ENCODE data around the gene SYT2.
"Not testable (repeated sequence)": the region's sequence is repeated elsewhere in the genome, so short reads cannot be mapped to it uniquely, and the experiment has no call there.

The SYT2 gene

DNA sequence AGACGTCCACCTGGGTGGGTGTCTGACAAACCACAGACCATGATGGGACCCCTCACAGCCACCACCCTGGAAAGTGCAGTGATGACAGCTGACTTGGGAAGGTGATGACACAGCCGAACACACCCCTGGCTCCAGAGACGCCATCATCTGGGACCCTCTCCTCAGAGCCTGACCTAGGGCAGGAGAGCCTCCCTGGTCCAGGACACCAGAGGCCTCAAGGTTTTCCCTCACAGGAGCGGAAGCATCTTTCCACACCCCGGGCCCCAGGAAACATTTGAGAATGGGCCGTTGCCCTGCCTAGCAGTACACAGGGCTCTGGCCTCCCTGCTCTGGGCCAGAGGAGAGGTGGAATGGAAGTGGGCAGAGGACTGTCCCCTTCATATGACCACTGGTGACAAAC is 79.7 kb downstream of the SYT2 start:
- H3K27ac ChIP-seq (replicated peaks), result no peak overlapping the region
- H3K4me3 ChIP-seq (replicated peaks; ENCODE audit: insufficient read depth, low read length), result no peak overlapping the region
- DNase-seq (ENCODE audit: low read depth in 1 of 2, low spot score in 1 of 2), result no peak
- no peak for TF ChIP-seq SPI1 (IDR thresholded peaks at IDR 0.05; ENCODE audit: borderline replicate concordance, low read depth)
- TF ChIP-seq, protein P1, sequence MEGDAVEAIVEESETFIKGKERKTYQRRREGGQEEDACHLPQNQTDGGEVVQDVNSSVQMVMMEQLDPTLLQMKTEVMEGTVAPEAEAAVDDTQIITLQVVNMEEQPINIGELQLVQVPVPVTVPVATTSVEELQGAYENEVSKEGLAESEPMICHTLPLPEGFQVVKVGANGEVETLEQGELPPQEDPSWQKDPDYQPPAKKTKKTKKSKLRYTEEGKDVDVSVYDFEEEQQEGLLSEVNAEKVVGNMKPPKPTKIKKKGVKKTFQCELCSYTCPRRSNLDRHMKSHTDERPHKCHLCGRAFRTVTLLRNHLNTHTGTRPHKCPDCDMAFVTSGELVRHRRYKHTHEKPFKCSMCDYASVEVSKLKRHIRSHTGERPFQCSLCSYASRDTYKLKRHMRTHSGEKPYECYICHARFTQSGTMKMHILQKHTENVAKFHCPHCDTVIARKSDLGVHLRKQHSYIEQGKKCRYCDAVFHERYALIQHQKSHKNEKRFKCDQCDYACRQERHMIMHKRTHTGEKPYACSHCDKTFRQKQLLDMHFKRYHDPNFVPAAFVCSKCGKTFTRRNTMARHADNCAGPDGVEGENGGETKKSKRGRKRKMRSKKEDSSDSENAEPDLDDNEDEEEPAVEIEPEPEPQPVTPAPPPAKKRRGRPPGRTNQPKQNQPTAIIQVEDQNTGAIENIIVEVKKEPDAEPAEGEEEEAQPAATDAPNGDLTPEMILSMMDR (IDR thresholded peaks at IDR 0.05; ENCODE audit: insufficient read depth, low read length), result no peak
- no peak for TF ChIP-seq GABPA (IDR thresholded peaks at IDR 0.05; ENCODE audit: low read depth)
- no peak for TF ChIP-seq POLR2AphosphoS5 (IDR thresholded peaks at IDR 0.05; ENCODE audit: low read depth)
- TF ChIP-seq, protein P2, sequence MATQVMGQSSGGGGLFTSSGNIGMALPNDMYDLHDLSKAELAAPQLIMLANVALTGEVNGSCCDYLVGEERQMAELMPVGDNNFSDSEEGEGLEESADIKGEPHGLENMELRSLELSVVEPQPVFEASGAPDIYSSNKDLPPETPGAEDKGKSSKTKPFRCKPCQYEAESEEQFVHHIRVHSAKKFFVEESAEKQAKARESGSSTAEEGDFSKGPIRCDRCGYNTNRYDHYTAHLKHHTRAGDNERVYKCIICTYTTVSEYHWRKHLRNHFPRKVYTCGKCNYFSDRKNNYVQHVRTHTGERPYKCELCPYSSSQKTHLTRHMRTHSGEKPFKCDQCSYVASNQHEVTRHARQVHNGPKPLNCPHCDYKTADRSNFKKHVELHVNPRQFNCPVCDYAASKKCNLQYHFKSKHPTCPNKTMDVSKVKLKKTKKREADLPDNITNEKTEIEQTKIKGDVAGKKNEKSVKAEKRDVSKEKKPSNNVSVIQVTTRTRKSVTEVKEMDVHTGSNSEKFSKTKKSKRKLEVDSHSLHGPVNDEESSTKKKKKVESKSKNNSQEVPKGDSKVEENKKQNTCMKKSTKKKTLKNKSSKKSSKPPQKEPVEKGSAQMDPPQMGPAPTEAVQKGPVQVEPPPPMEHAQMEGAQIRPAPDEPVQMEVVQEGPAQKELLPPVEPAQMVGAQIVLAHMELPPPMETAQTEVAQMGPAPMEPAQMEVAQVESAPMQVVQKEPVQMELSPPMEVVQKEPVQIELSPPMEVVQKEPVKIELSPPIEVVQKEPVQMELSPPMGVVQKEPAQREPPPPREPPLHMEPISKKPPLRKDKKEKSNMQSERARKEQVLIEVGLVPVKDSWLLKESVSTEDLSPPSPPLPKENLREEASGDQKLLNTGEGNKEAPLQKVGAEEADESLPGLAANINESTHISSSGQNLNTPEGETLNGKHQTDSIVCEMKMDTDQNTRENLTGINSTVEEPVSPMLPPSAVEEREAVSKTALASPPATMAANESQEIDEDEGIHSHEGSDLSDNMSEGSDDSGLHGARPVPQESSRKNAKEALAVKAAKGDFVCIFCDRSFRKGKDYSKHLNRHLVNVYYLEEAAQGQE (IDR thresholded peaks at IDR 0.05; ENCODE audit: insufficient replicate concordance, low read depth), result no peak
- H3K27me3 ChIP-seq (ENCODE audit: insufficient read depth, poor library complexity, severe bottlenecking), result peaks cover 20% of the 10 kb centered on the region

DNA sequence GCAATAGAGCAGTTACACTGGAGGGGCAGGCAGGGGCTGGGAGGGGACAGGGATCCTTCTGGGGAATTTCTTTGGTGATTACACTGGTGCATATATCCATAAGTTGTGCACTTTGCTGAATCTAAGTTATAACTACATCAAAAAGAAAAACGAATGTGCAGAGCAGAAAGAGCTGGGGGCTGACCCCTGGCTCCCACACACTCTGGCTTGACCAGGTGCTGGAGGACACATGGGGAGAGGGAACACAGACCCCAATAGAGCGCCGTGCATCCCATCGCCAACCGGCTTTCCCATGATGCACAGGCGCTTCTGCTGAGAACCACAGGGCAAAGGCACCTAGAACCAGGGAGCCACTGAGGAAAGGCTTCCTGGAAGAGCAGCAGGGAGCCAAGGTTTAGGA is 80.2 kb downstream of the SYT2 start:
- DNase-seq (ENCODE audit: low read depth in 1 of 2, low spot score in 1 of 2); H3K4me3 ChIP-seq (replicated peaks; ENCODE audit: insufficient read depth, low read length); H3K27ac ChIP-seq (replicated peaks): not testable (repeated sequence)
- H3K27me3 ChIP-seq (ENCODE audit: insufficient read depth, poor library complexity, severe bottlenecking), result peaks cover 20% of the 10 kb centered on the region

DNA sequence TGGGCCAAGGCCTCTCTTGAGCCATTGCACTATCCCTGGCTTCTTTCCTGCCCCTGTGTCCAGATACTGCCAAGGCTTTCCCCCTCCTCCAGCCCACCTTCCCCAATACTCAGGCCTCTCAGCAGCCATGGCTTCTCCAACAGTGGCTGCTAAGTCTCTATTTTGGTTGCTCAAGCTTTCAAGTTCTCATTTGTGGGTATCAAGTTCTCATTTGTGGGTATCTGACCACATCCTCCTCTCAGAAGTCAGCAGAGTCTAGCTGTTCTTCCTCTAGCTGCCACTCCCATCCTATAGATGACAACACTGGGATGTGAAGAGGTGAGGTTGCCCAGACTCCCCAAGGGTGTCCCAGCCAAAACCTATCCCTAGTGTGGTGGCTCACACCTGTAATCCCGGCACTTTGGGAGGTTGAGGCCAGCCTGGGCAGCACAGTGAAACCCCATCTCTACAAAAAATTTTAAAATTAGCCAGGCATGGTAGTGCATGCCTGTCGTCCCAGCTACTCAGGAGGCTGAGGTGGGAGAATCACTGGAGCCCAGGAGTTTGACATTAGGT is 80.9 kb downstream of the SYT2 start:
- H3K4me3 ChIP-seq (replicated peaks; ENCODE audit: insufficient read depth, low read length); H3K27ac ChIP-seq (replicated peaks): not testable (repeated sequence)
- TF ChIP-seq POLR2AphosphoS5 (IDR thresholded peaks at IDR 0.05; ENCODE audit: low read depth), result peak; percentile 51
- H3K27me3 ChIP-seq (ENCODE audit: insufficient read depth, poor library complexity, severe bottlenecking), result peaks cover 19% of the 10 kb centered on the region
- DNase-seq (ENCODE audit: low read depth in 1 of 2, low spot score in 1 of 2), result peak in 1 of 2 experiments; percentile 72

DNA sequence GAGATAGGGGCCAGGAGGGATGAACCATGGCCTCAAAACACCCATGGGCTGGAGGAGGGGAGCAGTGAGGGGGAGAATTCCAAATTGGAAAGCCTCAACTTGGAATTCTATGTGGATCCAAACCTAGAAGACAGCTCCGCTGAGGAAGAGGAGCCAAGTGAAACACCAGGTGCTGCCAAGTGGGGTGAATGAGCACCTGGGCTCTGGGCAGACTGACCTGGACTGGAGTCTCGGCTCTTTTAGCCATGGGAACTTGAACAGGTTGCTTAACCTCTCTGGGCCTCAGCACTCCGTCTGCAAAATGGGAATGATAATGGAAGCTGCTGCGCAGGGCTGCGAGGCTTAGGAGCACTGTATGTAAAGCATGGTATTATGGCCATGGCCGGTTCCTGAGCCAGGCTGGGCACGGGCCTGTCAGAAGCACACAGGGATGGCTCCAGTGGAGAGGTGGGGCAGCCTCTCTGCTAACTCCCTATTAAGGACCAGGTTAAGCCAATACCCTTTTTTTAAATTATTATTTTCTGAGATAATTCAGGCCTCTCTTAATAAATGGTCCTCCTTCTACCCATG is 81.5 kb downstream of the SYT2 start:
- no peak for DNase-seq (ENCODE audit: low read depth in 1 of 2, low spot score in 1 of 2)
- H3K27ac ChIP-seq (replicated peaks), result no peak overlapping the region

DNA sequence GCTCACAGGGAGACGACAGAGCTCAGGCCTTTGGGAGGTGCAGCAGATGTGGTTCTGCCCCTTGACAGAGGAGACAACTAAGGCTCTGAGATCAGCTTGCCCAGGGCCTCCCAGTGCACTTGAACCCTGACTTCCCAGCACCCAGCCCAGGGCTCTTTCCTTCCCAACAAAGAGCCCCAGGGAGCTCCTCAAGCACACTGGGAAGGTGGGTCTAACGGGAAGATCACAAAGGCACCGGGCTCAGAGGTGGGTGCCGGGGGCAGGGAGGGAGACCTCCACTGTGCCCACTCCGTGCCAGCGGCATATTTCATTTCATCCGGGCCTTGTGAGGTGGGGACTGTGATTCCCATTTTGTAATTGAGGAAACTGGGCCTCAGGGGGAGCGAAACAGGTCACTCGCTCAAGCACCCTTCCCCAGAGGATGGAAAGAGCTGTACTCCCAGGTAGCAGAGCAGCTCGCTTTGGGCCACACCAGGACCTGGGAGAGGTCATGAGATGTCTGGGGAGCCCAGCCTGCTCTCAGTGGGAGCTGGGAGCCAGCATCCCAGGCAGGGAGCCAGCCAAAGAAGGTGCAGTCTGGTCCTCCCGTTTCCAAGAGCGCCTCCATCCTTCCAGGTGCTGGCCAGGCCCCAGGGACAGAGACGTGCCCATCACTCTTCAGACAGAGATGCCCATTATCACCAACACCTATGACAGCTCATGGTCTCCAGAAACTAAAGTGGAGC is 82.3 kb downstream of the SYT2 start:
- DNase-seq (ENCODE audit: low read depth in 1 of 2, low spot score in 1 of 2), result no peak
- TF ChIP-seq GABPA (IDR thresholded peaks at IDR 0.05; ENCODE audit: low read depth) (no peak), SPI1 (IDR thresholded peaks at IDR 0.05; ENCODE audit: borderline replicate concordance, low read depth) (no peak), POLR2AphosphoS5 (IDR thresholded peaks at IDR 0.05; ENCODE audit: low read depth) (no peak)
- TF ChIP-seq, protein P2 (IDR thresholded peaks at IDR 0.05; ENCODE audit: insufficient replicate concordance, low read depth), result no peak
- TF ChIP-seq, protein P1 (IDR thresholded peaks at IDR 0.05; ENCODE audit: insufficient read depth, low read length), result no peak
- H3K27me3 ChIP-seq (ENCODE audit: insufficient read depth, poor library complexity, severe bottlenecking), result peaks cover 21% of the 10 kb centered on the region

More for the DNA sequence above, 81.5 kb downstream of the SYT2 start:
- H3K4me3 ChIP-seq (replicated peaks; ENCODE audit: insufficient read depth, low read length), result no peak overlapping the region
- TF ChIP-seq, protein P2 (IDR thresholded peaks at IDR 0.05; ENCODE audit: insufficient replicate concordance, low read depth), result no peak
- TF ChIP-seq SPI1 (IDR thresholded peaks at IDR 0.05; ENCODE audit: borderline replicate concordance, low read depth) (no peak), POLR2AphosphoS5 (IDR thresholded peaks at IDR 0.05; ENCODE audit: low read depth) (no peak)
- H3K27me3 ChIP-seq (ENCODE audit: insufficient read depth, poor library complexity, severe bottlenecking), result peaks cover 19% of the 10 kb centered on the region

DNA sequence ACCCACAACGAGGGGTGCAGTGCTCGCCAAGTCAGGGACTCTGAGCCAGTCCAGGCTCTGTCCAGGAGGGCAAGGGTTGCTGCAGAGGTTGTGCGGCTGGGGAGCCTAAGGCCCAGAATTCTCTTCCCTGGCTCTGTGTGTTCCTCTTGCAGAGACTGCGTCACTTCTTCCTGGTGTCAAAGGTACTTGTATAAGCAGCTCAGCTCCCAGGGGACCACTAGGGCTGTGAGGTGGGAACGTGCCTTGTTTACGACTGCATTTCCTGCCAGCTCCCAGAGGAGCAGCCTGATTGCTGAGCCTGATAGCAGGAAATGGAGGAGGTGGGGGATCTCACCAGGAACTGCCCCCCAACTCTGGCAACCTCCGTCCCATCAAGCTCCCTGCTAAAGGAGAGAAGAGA is 83.2 kb downstream of the SYT2 start:
- H3K27me3 ChIP-seq (ENCODE audit: insufficient read depth, poor library complexity, severe bottlenecking), result peaks cover 27% of the 10 kb centered on the region
- DNase-seq (ENCODE audit: low read depth in 1 of 2, low spot score in 1 of 2); H3K27ac ChIP-seq (replicated peaks); H3K4me3 ChIP-seq (replicated peaks; ENCODE audit: insufficient read depth, low read length): not testable (repeated sequence)

More for the DNA sequence above, 82.3 kb downstream of the SYT2 start:
- Histone ChIP-seq H3K4me3 (replicated peaks; ENCODE audit: insufficient read depth, low read length) (no peak overlapping the region), H3K27ac (replicated peaks) (no peak overlapping the region)
